Endothelial cell of umbilical vein (primary cell): ENCODE results near the gene HOXA9. TPM values are rescaled to one million over a fixed set of nuclear protein-coding genes. Genes with fewer than 3 reads are reported as not detected.

Experiments used
- BruUV-seq: library from RNA; stranded (reverse); fragments of 400-500 nt; replicated peaks from 2 replicates; lab custom pipeline; 2021; lab: Mats Ljungman, UMichigan
- CTCF ChIA-PET: fragments of 300-600, 350-600 bp; sonication (Branson Sonifier 250); formaldehyde crosslinking; loops from one replicate; lab custom pipeline; 2021; ENCODE audit warnings: antibody characterized with exemption, inconsistent platforms; lab: Charles Lee
- POLR2A ChIA-PET: fragments of 300-600, 350-600 bp; sonication (Branson Sonifier 250); formaldehyde crosslinking; loops from one replicate; lab custom pipeline; 2021; ENCODE audit warnings: antibody characterized with exemption, inconsistent platforms; lab: Charles Lee
- DNase-seq: peaks from one replicate; pipeline ENCODE4 v3.0.0-alpha.2; 2011; ENCODE audit warnings: low read depth, low spot score
- FAIRE-seq: peaks from 2 replicates; lab custom pipeline; 2011; peaks lifted over from hg19 to GRCh38; lab: Jason Lieb, UNC
- H2AFZ ChIP-seq: 2 replicates; pipeline ENCODE4 v1.6.0; 2012; ENCODE audit warnings: low read depth, low read length, control low read depth, inconsistent platforms
- H3K27ac ChIP-seq: 2 replicates; pipeline ENCODE4 v1.5.1; 2011; ENCODE audit warnings: low read depth, mild to moderate bottlenecking, control low read depth, low read length, moderate library complexity; ENCODE audit not compliant: insufficient read depth
- H3K27me3 ChIP-seq, 2 experiments: 2 replicates each; pipeline versions ENCODE4 v1.6.0 to v1.6.1; 2011; ENCODE audit warnings: low read length in 2 of 2, mixed read lengths in 1 of 2; ENCODE audit not compliant: control insufficient read depth in 2 of 2, insufficient read depth in 2 of 2
- H3K36me3 ChIP-seq, 2 experiments: 2 replicates in 1 of 2; 3 replicates in 1 of 2; pipeline ENCODE4 v1.5.1; 2011; ENCODE audit warnings: low read length in 2 of 2, mild to moderate bottlenecking in 1 of 2, moderate library complexity in 1 of 2; ENCODE audit not compliant: control insufficient read depth in 2 of 2, insufficient read depth in 2 of 2; ENCODE audit errors: extremely low read depth in 1 of 2
- H3K4me1 ChIP-seq: 3 replicates; pipeline ENCODE4 v1.5.1; 2011; ENCODE audit warnings: mild to moderate bottlenecking, low read length; ENCODE audit not compliant: control insufficient read depth, insufficient read depth; ENCODE audit errors: extremely low read depth
- H3K4me2 ChIP-seq: 2 replicates; pipeline ENCODE4 v1.6.1; 2011; ENCODE audit warnings: low read length, control low read depth, mixed read lengths; ENCODE audit not compliant: insufficient read depth
- H3K4me3 ChIP-seq, 3 experiments: fragments of 200-600 bp in 1 of 3; sonication (generic), shearing (Covaris generic) in 1 of 3; replicated peaks in 1 of 3; 2 replicates each; pipeline ENCODE4 v1.5.1; 2011 to 2016; ENCODE audit warnings: control low read depth in 3 of 3, low read length in 3 of 3, mild to moderate bottlenecking in 2 of 3, inconsistent platforms in 1 of 3, low read depth in 1 of 3, moderate library complexity in 1 of 3; ENCODE audit not compliant: insufficient read depth in 1 of 3
- H3K79me2 ChIP-seq: 2 replicates; pipeline ENCODE4 v1.6.0; 2012; ENCODE audit warnings: low read length, inconsistent platforms; ENCODE audit not compliant: control insufficient read depth, insufficient read depth
- H3K9ac ChIP-seq: replicated peaks from 2 replicates; pipeline ENCODE3; 2011; ENCODE audit warnings: low read length, control low read depth; ENCODE audit not compliant: insufficient read depth; ENCODE audit errors: extremely low read depth
- H3K9me1 ChIP-seq: replicated peaks from 3 replicates; pipeline ENCODE4 v1.6.0; 2011; ENCODE audit warnings: mild to moderate bottlenecking, low read length; ENCODE audit not compliant: control insufficient read depth, insufficient read depth; ENCODE audit errors: extremely low read depth
- H3K9me3 ChIP-seq: replicated peaks from 2 replicates; pipeline ENCODE4 v1.5.1; 2012; ENCODE audit warnings: low read length, inconsistent platforms; ENCODE audit not compliant: control insufficient read depth, insufficient read depth
- H4K20me1 ChIP-seq: replicated peaks from 2 replicates; pipeline ENCODE3; 2011; ENCODE audit warnings: mild to moderate bottlenecking, low read length; ENCODE audit not compliant: control insufficient read depth, insufficient read depth; ENCODE audit errors: extremely low read depth
- CTCF ChIP-seq, 2 donors: IDR thresholded peaks; 1 replicate in 1 of 2; 2 replicates in 1 of 2; pipeline ENCODE4 v1.5.1; 2011; ENCODE audit warnings: low read length in 2 of 2, mild to moderate bottlenecking in 2 of 2, moderate library complexity in 2 of 2, control low read depth in 1 of 2, inconsistent platforms in 1 of 2, low read depth in 1 of 2; ENCODE audit not compliant: insufficient read depth in 1 of 2; ENCODE audit errors: extremely low read depth in 1 of 2
- EZH2 ChIP-seq: IDR thresholded peaks from 2 replicates; pipeline ENCODE4 v1.6.1; 2012; ENCODE audit warnings: borderline replicate concordance, low read depth, mild to moderate bottlenecking, moderate library complexity, low read length, inconsistent platforms; ENCODE audit not compliant: severe bottlenecking
- FOS ChIP-seq: IDR thresholded peaks from 2 replicates; pipeline ENCODE4 v1.6.1; 2011; ENCODE audit warnings: mild to moderate bottlenecking, low read length, moderate library complexity, borderline replicate concordance; ENCODE audit not compliant: insufficient read depth
- GATA2 ChIP-seq: IDR thresholded peaks from 2 replicates; pipeline ENCODE4 v1.7.0; 2011; ENCODE audit warnings: low read depth, mild to moderate bottlenecking, moderate library complexity, mixed read lengths, low read length; ENCODE audit not compliant: insufficient read length, insufficient read depth
- JUN ChIP-seq: IDR thresholded peaks from 2 replicates; pipeline ENCODE4 v1.6.1; 2011; ENCODE audit warnings: borderline replicate concordance, low read depth; ENCODE audit not compliant: insufficient read length, insufficient read depth
- MAX ChIP-seq: IDR thresholded peaks from 2 replicates; pipeline ENCODE4 v1.6.1; 2011; ENCODE audit not compliant: insufficient read depth, insufficient read length
- MYC ChIP-seq: IDR thresholded peaks from one replicate; pipeline ENCODE4 v1.6.1; 2011; ENCODE audit warnings: mild to moderate bottlenecking, low read depth, low read length
- POLR2A ChIP-seq: IDR thresholded peaks from 2 replicates; pipeline ENCODE4 v1.6.1; 2012; ENCODE audit warnings: low read depth, mild to moderate bottlenecking, control low read depth, low read length
- POLR2AphosphoS5 ChIP-seq: IDR thresholded peaks from 2 replicates; pipeline ENCODE4 v1.6.1; 2012; ENCODE audit warnings: low read depth, mild to moderate bottlenecking, control low read depth, low read length, moderate library complexity; ENCODE audit not compliant: insufficient read depth
- dilution Hi-C: fragments of 300-500 bp; cut with MboI; formaldehyde crosslinking; loops from one replicate; pipeline ENCODE4 v1.15.0; 2019; ENCODE audit warnings: low sequenced_read_pairs; ENCODE audit not compliant: extremely low pct_ligation_motif_present
- intact Hi-C: fragments of 100-400 bp; cut with micrococcal nuclease; formaldehyde crosslinking; loops from one replicate; pipeline ENCODE4 v1.10.0; 2022
- polyA plus RNA-seq, 4 experiments: library from polyadenylated mRNA; depleted of rRNA in 3 of 4; stranded (reverse) in 3 of 4; unstranded in 1 of 4; fragments of >200 nt; gene quantifications; 2 replicates each; pipeline versions ENCODE4 v1.2.1 to v1.2.3, GENCODE V29; 2011 to 2012; ENCODE audit warnings: missing spikeins in 1 of 4
- total RNA-seq: library from RNA; stranded (reverse); gene quantifications from 2 replicates; pipeline ENCODE4 v1.2.3, GENCODE V29; 2021

HOXA9 gene
- total and polyA plus RNA-seq, 2 donors (not counting 3 experiments of a cell fraction or from before 2014, with no cell fraction given), result 47.2 to 61.6 TPM

- peaks cover 94% of the 10 kb centered on the region for H3K79me2 ChIP-seq
- TF ChIP-seq JUN (no peak), GATA2 (no peak), POLR2AphosphoS5 (no peak), EZH2 (no peak), FOS (no peak)
- DNase-seq (peak; percentile 60), FAIRE-seq (peak; percentile 55)
- H2AFZ ChIP-seq, result no peak overlapping the region
- no TSS peak for BruUV-seq
- intact Hi-C loops, result no loop called here
- POLR2A ChIA-PET, result interaction anchor here (0.7 to 2.0 kb wide), 4 partner anchors 13 to 54 kb away, joined by 3 to 7 read pairs (median 6); partner anchors contain the start of gene HOXA9
- H3K4me1 ChIP-seq, result peaks cover 65% of the 10 kb centered on the region
- H3K27ac ChIP-seq, result peak overlapping the region; percentile 96
- no peaks in the 10 kb centered on the region for H3K9me1 ChIP-seq
- H3K4me2 ChIP-seq, result peak overlapping the region; percentile 98
- no peaks in the 10 kb centered on the region for H3K9me3 ChIP-seq
- peak overlapping the region; percentile 53 to 94 (median 69) for H3K4me3 ChIP-seq
- dilution Hi-C loops, result no loop called here
- CTCF ChIA-PET, result interaction anchor here (0.7 to 8.0 kb wide), 13 partner anchors 9 to 916 kb away, joined by 3 to 86 read pairs (median 15); partner anchors contain the start of genes HOXA3, HOXA5, HOXA6 and HOXA7
- H3K27me3 ChIP-seq, result no peaks in the 10 kb centered on the region
- no peaks in the 10 kb centered on the region for H3K36me3 ChIP-seq
- no peaks in the 10 kb centered on the region for H4K20me1 ChIP-seq
- peak overlapping the region; percentile 95 for H3K9ac ChIP-seq
Observed at GRCh38 chr7:27178366-27178765, 13.0 kb upstream of the HOXA9 start.

- peak overlapping the region; percentile 95 for H3K9ac ChIP-seq
- H3K4me1 ChIP-seq, result peaks cover 61% of the 10 kb centered on the region
- intact Hi-C loops (loop anchor here (1.0 kb wide), 1 partner anchor 7 kb away; the partner anchor contains the start of gene HOXA11), dilution Hi-C loops (no loop called here)
- CTCF ChIA-PET, result interaction anchor here (0.7 to 8.0 kb wide), 15 partner anchors 8 to 597 kb away, joined by 3 to 86 read pairs (median 8); partner anchors contain the start of genes HOXA3, HOXA5, HOXA6 and HOXA7
- H4K20me1 ChIP-seq, result no peaks in the 10 kb centered on the region
- no peak for FAIRE-seq
- H3K9me3 ChIP-seq, result no peaks in the 10 kb centered on the region
- no peak for TF ChIP-seq POLR2A
- TF ChIP-seq FOS, result no peak
- TF ChIP-seq JUN, result no peak
- no peak for TF ChIP-seq GATA2
- no peak for TF ChIP-seq MAX
- TF ChIP-seq EZH2, result no peak
- no peak for TF ChIP-seq CTCF (IDR thresholded peaks at IDR 0.05; ENCODE audit: extremely low read depth in 1 of 2, insufficient read depth in 1 of 2, low read depth in 1 of 2, low read length in 2 of 2)
- no peak for TF ChIP-seq POLR2AphosphoS5
- no peak for TF ChIP-seq MYC
- H3K27ac ChIP-seq, result peak overlapping the region; percentile 96
- no peak overlapping the region for H2AFZ ChIP-seq
- DNase-seq, result no peak
- no TSS peak for BruUV-seq
- no peaks in the 10 kb centered on the region for H3K27me3 ChIP-seq
- H3K9me1 ChIP-seq, result no peaks in the 10 kb centered on the region
- H3K4me2 ChIP-seq, result peak overlapping the region; percentile 98
- H3K36me3 ChIP-seq, result no peaks in the 10 kb centered on the region
- H3K4me3 ChIP-seq, result peak overlapping the region; percentile 53 to 94 (median 69)
- POLR2A ChIA-PET, result interaction anchor here (0.9 to 2.5 kb wide), 3 partner anchors 7 to 12 kb away, joined by 3 to 8 read pairs (median 7); partner anchors contain the start of genes HOXA11 and HOXA9
- H3K79me2 ChIP-seq, result peaks cover 94% of the 10 kb centered on the region
Observed at GRCh38 chr7:27177795-27178320, 12.5 kb upstream of the HOXA9 start.
